ENCODE data around the gene RASAL1.
A peak's percentile ranks its signal among the peaks of the same experiment; 100 is the strongest.
"Not testable (repeated sequence)": the region's sequence is repeated elsewhere in the genome, so short reads cannot be mapped to it uniquely, and the experiment has no call there.

RASAL1 gene

DNA sequence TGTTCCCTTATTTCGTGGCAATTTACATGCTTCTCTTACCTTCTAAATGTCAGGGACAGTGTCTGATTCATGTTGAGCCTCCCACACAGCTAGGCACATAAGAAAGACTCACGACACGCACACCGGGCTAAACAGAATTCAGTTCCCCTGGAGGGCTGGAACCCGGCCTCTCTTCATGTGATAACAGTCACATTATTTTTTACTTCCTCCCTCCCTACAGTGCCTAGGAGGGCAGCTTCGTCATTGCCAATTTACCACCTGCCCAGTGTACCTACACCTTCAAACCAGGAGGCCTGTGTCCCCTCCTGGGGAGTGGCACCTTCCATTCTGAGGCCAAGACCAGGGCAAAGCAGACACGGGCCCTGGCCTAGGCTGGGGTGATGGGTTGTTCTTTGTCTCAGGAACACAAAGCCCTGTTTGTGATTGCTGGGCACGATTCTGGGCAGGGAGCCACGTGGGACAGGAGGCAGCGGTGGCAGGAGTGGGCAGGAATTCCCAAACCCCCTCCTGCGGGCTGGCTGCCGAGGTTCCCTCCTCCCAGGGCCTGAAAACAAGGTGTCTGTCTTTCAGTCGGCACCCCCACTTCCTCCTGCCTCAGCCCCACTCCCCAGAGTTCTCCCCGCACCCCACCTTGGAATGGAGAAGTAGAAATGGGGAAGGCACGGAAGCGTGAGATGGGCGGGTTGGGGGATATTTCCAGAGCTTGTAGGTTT is 6.8 kb upstream of the RASAL1 start:
- FAIRE-seq (peak; percentile 65), DNase-seq (ENCODE audit: low spot score) (peak; percentile 74)

DNA sequence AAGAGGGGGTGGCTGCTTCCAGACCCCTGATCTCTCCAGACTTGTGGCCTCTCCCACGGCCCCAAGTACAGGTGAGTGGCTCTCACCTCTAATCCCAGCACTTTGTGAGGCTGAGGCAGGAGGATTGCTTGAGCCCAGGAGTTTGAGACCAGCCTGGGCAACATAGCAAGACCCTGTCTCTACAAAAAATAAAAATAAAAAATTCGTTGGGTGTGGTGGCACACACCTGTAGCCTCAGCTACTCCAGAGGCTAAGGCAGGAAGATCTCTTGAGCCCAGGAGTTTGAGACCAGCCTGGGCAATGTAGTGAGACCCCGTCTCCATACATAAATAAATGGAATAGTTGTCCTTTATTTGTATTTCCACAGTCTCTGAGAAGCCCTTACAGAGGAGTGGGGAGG is 6.2 kb upstream of the RASAL1 start:
- DNase-seq (ENCODE audit: low spot score); FAIRE-seq: not testable (repeated sequence)

DNA sequence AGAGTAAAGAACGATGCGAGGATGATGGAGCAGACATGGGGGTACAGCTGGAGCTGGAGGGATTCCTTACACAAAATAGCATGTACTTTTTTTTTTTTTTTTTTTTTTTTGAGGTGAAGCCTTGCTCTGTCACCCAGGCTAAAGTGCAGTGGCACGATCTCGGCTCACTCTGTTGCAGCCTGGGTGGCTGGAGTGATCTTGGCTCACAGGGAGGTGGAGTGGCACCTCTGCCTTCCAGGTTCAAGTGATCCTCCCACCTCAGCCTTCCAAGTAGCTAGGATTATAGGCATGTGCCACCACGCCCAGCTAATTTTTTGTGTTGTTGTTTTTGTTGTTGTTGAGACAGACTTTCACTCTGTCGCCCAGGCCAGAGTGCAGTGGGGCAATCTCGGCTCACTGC is 5.1 kb upstream of the RASAL1 start:
- FAIRE-seq (no peak), DNase-seq (ENCODE audit: low spot score) (no peak)

DNA sequence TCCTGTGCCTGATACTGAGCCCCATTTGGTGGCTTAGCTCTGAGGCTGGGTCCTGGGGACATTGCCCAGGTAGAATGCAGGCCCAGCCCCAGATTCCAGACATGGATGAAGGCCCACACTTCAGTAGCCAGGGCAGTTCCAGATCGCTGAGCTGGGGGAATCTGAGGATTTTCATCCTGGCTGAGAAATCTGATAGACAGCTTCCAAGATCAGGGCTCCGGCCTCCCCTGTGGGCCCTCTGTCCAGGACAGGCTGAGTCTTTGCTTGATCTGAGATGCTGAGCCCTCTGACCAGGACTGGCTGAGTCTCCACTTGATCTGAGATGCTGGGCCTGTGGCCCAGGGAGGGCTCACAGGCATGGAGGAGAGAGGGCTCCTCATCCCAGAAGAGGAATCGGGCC is 3.3 kb upstream of the RASAL1 start:
- no peak for FAIRE-seq
- DNase-seq (ENCODE audit: low spot score): no peak

DNA sequence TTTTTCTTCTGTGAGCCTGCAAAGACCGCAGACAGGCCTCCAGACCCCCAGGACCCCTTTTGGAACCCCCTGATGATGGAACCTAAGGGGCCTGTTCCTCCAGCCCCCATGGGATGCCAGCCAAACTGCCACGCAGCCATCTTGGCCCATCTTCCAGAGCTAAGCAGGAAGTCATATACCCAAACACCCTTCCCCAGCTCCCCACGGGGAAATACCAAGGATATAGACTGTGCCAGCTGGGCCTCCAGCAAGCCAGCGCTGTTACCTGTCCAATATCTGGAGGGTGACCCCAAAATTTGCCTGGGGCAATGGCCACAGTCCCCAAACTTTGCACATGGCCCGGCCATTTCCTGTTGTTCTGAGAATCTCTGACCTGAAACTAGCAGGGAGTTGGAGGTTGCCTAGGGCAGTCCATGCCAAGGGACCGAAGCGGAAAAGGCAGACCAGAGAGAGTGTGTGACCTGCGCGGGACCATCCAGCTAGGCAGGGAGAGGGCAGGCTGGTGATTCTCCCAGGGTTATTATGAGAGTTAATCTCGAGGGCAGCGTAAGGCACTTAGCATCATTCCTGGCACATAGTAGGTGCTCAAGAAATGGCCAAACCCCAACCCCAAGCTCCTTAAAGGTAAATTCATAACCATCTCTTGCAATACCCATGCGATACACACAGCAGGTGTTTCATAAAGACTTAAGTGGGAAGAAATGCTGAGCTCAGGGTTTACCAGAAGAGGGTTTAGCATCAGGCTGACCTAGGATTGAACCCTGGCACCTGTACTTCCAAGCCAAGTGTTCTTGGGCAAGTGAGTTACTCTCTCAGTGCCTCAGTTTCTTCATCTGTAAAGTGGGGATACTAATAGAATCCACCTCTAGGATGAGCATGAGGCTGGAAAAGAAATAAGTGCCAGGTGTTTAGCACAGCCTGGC is 2.6 kb upstream of the RASAL1 start:
- DNase-seq (ENCODE audit: low spot score) (no peak), FAIRE-seq (no peak)

DNA sequence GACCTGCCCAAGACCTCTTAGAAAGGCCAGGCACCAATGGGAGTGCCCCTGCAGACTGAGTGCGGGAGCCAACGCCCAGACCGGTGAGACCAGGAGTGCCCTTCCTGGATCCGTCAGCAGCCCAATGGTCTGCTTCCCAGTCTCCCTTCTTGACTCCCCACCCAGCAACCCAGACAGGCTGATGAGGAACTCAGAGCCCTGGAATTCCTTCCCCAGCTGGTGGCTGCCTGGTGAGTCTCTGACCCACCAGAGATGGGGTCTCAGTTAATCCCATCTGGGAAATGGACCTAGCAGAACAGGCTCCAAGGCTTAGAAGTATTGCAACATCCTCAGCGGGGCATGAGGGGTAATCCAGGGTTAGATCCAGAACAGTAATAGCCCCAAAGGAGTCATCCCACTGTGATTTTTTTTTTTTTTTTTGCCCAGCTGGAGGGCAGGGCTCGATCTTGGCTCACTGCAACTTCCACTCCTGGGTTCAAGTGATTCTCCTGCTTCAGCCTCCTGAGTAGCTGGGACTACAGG is 1.5 kb upstream of the RASAL1 start:
- FAIRE-seq: no peak
- no peak for DNase-seq (ENCODE audit: low spot score)

DNA sequence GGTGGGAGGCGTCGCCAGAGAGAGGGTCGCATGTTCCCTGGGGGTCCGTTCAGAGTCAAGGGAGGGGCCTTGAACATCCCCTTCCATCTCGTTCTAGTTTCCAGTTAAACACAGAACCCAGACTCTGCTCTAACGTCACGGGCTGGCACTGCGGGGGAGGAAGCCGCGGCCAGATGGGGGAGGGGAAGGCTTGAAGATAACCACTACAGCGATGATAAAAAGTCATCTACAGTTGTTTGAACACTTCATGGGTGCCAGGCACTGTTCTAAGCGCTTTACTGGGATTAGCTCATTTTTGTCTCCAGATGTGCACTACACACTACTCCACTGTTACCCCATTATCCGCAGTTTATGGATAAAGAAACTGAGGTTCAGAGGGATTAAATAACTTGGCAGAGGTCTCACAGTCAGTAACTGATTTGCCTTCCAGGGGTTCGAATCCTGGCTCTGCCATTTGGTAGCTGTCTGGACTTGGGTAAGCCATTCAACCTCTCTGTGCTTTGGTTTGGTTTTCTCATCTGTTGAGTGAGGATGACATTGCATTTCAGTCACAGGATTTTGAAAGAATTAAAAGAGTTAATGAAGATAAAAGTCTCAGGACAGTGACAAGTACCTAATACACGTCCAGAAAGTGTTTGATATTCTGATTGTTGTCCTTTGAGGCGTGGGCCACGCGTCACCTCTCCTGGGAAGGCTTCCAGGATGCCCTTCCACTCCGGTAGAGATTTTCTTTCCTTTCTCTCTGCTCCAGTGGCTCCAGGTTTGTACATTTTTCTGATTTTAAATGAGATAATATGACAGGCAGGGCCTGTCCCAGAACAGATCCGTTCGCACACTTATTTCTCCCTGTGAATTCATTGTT is 798 bp upstream of the RASAL1 start:
- DNase-seq (ENCODE audit: low spot score) (no peak), FAIRE-seq (no peak)

DNA sequence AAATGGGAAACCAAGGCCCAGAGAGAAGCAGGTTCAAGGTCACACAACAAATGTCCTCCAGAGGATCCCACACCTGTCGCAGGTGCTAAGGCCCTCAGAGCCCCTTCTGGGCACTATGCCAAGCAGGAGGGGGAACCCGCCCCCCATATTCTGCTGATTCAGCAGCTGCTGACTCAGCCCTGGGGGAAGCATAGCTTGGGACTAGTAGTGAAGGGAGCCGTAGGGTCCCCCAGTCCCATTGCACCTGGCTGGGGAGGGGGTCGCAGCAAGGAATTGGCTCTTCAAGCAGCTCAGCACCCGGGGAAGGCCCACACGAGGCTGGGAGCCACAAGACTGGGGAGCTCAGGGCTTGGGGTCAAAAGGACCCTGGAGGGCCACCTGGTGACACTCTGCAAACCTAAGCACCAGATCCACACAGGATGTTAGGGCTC is 1.0 kb downstream of the RASAL1 start:
- FAIRE-seq (no peak), DNase-seq (ENCODE audit: low spot score) (no peak)

DNA sequence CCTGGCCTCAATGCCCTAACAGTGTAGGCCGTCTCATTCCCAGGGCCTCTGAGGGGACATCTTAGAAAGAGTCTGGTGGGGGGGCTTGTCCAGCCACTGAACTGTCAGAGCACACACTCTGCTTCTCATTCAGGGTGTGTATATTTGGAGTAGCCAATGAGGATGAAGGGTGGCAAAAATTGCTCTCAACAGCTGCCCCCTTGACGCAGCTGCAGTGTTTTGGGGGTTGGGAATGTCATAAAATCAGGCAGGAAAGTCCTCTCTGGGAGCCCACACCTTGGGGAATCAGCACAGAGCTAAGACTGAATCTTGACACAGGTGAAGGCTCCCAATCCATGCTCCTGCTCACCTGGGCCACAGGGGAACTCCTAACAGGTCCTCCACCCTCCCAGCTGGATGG is 1.5 kb downstream of the RASAL1 start:
- DNase-seq (ENCODE audit: low spot score): no peak
- FAIRE-seq: no peak

DNA sequence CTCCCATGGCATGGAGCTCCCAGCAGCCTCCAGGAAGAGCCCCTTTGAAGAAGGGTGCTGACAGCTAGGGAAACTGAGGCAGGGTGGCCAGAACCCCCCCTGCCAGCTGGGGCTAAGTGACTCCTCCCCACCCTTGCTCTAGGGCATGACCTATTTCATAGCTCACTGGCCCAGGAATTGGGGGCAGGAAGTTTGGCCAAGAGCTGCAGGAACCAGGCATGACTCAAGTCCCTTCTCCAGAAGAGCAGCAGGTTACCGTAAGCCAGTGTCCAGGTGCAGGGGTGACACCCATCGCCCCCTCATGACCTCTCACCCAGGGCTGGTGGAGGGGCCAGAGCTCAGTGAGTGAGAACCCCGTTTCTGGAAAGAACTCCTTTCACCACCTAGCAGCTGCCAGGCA is 1.9 kb downstream of the RASAL1 start:
- DNase-seq (ENCODE audit: low spot score) (no peak), FAIRE-seq (no peak)

DNA sequence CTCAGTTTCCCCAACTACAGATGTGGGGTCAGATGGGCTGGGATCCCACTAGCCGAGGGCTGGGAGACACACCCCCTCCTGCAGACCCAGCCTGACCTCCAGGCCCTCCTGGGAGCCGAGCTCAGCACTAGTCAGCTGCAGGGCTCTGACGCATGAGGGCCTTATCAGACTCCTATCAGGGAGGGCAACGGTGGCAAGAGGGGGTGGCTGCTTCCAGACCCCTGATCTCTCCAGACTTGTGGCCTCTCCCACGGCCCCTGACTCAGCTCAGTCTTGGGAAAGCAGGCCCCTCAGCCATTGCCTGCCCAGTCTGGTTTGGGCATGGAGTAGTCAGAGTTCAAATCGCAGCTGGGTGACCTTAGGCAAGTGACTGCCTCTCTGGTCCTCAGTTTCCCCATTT is 2.5 kb downstream of the RASAL1 start:
- FAIRE-seq (no peak), DNase-seq (ENCODE audit: low spot score) (no peak)

DNA sequence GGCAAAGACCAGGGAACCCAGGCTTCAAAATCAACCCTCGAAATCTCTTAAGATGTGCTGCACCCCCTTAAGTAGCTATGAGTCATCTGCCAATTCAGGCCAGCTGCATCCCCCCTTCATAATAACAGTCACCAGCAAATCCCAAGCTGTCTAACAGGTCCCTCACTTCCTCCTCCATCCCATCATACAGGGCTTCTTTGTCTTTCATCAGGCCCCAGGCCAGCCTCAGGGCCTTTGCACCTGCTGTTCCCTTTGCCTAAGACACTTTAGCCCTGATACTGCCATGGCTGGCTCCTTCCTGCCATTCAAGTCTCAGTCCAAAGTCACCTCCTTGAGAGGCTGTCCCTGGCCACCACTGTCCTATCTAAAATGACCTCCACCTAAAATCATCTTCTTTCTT is 4.0 kb downstream of the RASAL1 start:
- FAIRE-seq: no peak
- no peak for DNase-seq (ENCODE audit: low spot score)

DNA sequence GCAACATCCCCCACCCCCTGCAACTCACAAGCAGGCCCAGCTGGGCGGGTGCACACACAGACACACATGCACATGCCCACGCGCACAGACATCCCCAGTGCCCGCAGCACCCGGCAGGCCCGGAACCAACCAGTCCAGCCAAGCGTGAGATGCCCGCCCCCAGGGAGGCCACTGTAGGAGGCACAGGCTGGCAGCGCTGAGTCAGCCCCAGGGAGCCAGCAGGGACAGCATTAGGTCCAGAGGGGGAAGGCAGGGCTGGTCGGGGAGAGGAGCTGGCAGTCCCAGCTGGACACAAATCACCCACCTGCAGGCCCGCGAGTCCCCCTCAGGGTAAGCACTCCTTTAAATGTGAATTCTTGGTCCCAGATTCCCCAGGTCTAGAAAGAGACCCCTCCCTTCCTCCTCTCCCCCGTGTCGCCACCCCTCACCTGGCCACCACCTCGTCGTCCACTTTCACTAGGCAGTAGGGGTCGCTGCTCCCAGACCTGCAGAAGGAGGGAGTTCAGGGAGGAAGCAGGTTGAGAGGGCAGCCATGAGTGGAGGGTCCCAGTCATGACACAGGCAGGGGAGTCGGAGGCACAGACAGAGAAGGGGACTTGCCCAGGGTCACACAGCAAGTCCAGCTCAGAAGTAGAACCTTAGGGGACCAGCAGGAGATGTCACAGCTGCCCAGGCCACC is 5.0 kb downstream of the RASAL1 start:
- FAIRE-seq: no peak

DNA sequence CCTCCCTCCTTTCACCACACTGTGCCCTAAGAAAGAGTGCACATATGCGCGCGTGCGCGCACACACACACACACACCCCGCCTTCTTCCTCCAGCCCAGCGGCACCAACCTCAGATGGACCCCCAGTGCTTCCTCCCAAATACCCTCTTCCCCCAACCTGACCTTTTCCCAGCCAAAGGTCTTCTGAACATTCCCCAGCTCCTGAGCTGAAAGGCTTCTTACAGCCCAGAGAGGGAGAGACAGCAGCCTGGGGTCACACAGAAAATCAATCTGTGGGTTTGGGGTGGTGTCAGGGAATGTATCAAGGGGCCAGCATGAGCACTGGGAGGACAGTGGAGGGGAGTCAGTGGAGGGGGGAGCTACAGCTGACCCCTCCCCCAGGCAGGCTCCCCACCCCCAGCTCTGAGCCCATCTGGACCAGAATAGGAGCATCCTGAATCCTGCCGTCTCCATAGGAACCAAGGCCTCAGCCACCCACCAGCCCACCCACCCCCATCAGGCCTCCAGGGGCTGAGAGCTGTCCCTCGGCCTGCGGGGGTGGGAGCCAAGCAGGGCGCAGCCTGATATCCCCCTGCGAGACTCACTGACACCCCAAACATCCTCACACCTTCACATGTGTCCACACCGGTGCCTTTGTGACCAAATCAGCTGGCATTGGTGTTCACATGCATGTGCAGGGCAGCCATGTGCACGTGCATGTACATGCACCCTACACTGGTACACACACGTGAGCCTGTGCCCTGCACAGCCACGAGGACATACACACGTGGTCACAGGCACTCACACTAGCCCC is 5.7 kb downstream of the RASAL1 start:
- DNase-seq (ENCODE audit: low spot score) (no peak), FAIRE-seq (peak; percentile 90)

More for the DNA sequence above, 5.0 kb downstream of the RASAL1 start:
- DNase-seq (ENCODE audit: low spot score): peak; percentile 70

DNA sequence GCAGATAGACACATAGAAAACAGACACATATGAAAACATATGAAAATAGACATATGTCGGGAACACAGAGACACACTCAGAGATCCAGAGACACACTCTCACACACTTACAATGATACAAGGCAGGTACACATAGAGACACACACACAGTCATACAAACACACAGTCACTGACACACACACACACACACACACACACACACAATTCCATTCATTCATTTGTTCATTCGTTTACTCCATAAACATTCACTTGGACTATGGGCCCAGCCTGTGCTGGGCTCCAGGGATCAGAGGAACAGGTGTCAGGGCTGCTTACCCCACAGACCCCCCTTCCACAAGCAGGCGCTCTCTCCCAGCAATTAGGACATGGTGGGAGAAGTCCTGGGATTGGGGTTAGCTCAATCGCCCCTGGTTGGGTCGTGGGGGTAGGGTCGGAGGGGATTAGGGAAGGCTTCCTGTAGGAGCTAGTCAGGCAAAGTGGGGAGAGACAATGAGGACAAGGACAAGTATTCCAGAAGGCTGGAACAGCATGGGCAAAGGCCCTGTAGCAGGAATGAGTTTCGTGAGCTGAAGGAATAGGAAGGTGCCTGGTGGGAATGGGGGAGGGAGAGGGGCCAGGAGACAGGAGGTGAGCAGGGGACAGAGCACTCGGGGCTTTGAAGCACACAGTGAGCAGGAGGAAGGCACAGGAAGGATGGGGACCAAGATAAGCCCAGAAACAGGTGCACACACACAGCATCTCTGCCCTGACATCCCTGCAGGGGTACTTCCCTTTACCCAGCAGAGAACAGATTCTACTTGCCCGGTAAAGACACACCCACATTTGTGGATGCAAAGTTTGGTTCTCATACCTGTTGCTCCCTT is 6.5 kb downstream of the RASAL1 start:
- FAIRE-seq: no peak
- DNase-seq (ENCODE audit: low spot score): no peak

DNA sequence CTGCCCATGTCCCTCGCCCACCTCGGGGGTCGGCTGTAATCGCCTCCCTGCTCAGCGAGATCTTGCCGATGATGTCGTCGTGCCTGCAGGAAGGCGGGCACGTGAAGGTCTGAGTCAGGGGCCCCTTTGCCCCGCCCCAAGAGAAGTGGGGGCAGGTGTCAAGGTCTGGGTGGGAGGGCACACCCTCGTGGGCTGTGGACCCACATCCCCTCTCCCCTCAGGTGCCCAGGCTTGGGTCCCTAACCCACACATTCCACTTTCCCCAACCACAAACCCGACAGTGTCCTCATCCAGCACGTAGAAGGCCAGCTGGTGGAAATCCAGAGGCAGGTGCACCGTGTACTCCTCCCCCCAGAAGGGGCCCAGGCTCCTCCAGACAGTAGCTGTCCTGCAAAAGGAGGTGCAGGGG is 7.8 kb downstream of the RASAL1 start:
- FAIRE-seq: no peak
- DNase-seq (ENCODE audit: low spot score): no peak

DNA sequence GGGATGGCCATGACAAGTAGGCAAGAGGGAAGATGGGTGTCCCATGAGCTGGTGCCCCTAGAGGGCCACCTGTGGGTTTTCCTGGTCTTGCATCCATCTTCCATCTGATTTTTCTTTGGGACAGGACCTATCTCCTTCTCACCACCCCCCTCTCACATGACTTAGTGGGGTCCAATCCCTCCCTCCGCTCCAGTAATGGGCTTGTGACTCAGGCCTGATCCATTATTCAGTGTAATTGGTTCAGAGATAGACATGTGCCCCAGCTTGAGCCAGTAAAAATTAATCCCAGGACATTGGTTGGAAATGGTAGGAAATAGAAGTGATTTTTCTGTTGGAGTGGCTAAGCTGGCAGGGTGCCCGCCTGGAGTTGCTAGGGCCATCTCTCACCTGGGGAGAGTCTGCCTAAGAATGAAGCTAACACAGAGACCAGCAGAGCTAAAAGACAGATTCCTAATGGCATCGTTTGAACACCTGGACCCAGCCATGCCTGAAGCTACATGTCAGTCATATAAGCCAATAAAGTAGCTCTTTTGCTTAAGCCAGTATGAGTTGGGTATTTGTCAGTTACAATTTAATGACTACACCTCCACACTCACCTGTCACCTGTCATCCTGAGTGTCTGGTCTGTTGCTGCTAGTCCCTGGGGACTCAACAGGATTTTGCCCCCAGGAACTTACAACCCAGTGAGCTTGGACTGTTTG is 14.7 kb downstream of the RASAL1 start:
- FAIRE-seq (no peak), DNase-seq (ENCODE audit: low spot score) (no peak)

DNA sequence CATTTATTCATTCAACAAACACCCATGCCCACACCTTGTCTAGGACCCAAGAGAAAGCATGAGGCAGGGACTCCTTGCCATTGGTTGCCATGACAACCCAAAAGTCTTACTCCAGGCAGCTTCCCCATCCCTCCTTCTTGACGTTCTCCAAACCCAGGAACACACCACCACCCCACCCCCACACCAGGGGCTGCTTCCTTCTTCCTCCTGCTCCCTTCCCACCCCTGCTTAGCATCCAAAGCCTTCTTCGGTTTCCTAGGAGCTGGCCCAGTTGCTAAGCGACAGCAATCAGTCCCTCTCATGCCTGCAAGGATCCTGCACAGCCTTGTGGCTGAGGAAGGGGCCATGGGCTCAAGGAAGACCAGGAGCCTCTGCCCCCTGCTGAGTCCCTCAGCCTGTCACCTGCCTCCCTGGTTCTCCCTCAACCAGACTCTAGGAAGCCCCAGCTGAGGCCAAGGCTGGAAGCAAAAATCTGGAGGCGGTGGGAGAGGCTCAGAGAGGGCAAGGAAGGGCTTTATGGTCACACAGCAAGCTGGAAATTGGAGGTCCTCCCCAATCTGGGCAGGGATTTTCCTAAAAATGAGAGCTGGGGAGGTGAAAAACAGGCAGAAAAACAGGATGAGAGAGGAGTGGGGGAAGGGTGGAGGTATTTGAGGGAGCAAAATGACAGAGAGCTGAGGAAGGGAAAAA is 15.4 kb downstream of the RASAL1 start:
- FAIRE-seq (no peak), DNase-seq (ENCODE audit: low spot score) (no peak)

Data from urothelium cell line (cell line).